GM12892 (cell line): ENCODE results near the gene NKX6-2.

ENCODE experiments used
- POLR2A ChIP-seq: IDR thresholded peaks from 2 replicates; pipeline ENCODE4 v1.6.1; 2011; ENCODE audit warnings: low read depth, low read length, control low read depth
- POLR2AphosphoS5 ChIP-seq: IDR thresholded peaks from 2 replicates; pipeline ENCODE4 v1.6.1; 2011; ENCODE audit warnings: low read depth, low read length, control low read depth

DNA sequence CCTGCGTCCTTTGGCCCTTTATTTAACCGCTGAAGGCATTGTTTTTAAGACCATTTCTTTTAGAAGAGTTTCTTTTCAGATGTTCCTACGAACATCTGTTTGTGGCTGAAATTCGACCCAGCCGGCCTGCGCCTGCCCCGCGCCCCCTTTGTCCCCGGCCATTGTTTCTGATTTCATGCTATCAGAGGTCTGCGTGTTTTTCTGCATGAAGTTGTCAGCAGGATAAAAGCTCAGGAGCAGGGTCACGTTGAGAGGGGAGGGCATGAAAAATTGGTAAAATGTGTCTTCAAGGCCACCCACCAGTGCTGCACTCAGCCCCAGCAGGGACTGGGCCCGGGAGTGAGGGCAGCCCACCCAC, 43.1 kb downstream of the NKX6-2 start:
- TF ChIP-seq POLR2AphosphoS5 (no peak), POLR2A (no peak)
